ENCODE results near the gene DUSP9. TPM values are rescaled to one million over a fixed set of nuclear protein-coding genes. Genes with fewer than 3 reads are reported as not detected.
"Not testable (repeated sequence)": the region's sequence is repeated elsewhere in the genome, so short reads cannot be mapped to it uniquely, and the experiment has no call there.

DUSP9 gene
- total RNA-seq, 2 experiments from 2014 or later = not detected

DNA sequence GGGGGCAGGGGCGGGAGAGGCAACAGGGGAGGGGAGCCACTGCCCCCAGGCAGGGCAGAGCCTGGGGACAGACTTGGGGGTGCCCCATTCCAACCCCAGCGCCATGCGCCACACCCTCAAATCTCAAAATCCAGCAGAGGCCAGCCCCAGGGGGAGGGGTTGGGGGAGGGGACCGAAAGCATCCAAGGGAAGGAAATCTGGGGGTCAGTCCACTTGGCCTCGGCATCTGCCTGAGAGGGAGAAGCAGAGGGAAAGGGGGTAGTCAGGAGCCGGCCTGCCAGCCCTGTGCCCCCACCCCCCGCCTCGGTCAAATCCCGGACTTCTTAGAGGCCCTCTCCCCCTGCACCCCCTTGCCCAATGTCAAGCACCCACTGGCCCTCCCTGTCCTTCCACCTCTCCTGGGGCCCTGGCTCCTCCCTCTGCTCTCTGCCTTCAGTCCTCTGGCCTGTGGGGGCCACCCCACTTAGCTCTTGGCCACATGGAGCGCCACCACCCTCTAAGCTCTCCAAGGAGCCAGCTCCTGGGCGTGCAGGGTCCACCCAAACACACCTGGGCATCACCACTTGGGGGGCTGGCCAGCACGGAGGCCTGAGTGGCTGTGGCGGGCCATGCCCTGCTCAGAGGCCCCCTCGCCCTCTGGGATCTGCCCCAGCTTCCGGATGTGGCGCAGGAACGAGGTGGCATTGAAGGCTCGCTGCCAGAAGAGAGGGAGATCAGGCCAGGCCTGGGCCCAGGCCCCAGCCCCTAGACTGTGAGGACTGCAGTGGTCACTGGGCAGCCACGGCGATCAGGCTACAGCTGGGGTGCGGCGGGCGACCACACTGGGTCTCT is 23.1 kb downstream of the DUSP9 start:
- H3K27ac Mint-ChIP-seq = no peak overlapping the region
- H3K9me3 Mint-ChIP-seq = no peaks in the 10 kb centered on the region
- CTCF ChIA-PET = interaction anchor here (0.9 kb wide), 2 partner anchors 9 to 61 kb away, joined by 3 read pairs; no protein-coding TSS in a partner anchor
- H3K36me3 Mint-ChIP-seq (ENCODE audit: low read depth) = no peaks in the 10 kb centered on the region
- no peak for DNase-seq
- H3K27me3 Mint-ChIP-seq = peaks cover 24% of the 10 kb centered on the region
- POLR2A ChIA-PET = no interaction called here
- no peak overlapping the region for H3K4me3 Mint-ChIP-seq
- peaks cover 7% of the 10 kb centered on the region for H3K4me1 Mint-ChIP-seq

DNA sequence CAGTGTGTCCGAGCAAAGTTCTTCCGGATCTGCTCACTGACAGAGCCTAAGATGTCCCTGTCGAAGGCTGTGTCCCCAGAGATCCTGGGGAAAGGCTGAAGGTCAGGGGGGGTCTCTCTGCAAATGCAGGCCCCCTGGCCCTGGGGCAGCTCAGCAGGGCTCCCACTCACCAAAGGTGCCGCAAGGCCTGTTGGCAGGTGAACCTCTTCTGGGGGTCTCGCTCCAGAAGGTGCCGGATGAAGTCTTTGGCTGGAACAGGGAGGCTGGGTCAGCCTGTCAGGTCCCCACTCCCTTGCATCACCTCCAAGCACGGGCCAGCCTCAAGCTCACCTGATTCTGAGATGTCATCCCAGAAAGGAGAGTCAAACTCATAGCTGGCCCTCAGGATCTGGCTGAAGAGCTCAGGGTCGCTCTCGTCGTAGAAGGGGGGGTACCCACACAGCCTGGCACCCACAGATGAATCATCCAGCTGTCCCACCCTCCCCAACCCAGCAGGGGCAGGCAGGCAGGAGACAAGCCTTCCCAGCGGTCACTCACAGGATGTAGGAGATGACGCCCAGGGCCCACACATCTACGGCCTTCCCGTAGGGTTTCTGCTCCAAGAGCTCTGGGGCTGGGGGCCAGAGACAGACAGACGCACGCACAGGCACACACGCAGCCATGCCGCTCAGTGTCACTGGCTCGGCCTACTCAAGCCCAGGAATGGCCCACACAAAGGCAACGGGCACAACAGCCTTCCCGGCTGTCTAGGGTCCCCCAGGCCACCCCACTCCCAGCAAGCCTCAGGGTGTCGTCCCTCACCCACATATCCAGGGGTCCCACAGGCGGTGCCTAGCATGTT is 24.0 kb downstream of the DUSP9 start:
- DNase-seq = no peak
- H3K9me3 Mint-ChIP-seq = no peaks in the 10 kb centered on the region
- H3K36me3 Mint-ChIP-seq (ENCODE audit: low read depth) = no peaks in the 10 kb centered on the region
- H3K4me1 Mint-ChIP-seq = peaks cover 7% of the 10 kb centered on the region
- no peak overlapping the region for H3K27ac Mint-ChIP-seq
- ChIA-PET POLR2A (no interaction called here), CTCF (interaction anchor here (0.9 kb wide), 2 partner anchors 8 to 62 kb away, joined by 3 read pairs; no protein-coding TSS in a partner anchor)
- no peak overlapping the region for H3K4me3 Mint-ChIP-seq
- peaks cover 22% of the 10 kb centered on the region for H3K27me3 Mint-ChIP-seq

- POLR2A ChIA-PET = no interaction called here
- H3K4me1 Mint-ChIP-seq = peaks cover 7% of the 10 kb centered on the region
- H3K4me3 Mint-ChIP-seq = no peak overlapping the region
- no peak overlapping the region for H3K27ac Mint-ChIP-seq
- H3K36me3 Mint-ChIP-seq (ENCODE audit: low read depth) = no peaks in the 10 kb centered on the region
- no peaks in the 10 kb centered on the region for H3K9me3 Mint-ChIP-seq
- H3K27me3 Mint-ChIP-seq = peaks cover 22% of the 10 kb centered on the region
- CTCF ChIA-PET = interaction anchor here (0.9 kb wide), 1 partner anchor 63 kb away, joined by 3 read pairs; no protein-coding TSS in a partner anchor
- DNase-seq = no peak
Measured at GRCh38 chrX:153671589-153672530, 24.9 kb downstream of the DUSP9 start.

GRCh38 chrX:153672531-153673427 is 25.8 kb downstream of the DUSP9 start:
- Mint-ChIP-seq H3K4me3 (no peak overlapping the region), H3K27me3 (peaks cover 24% of the 10 kb centered on the region), H3K36me3 (ENCODE audit: low read depth) (no peaks in the 10 kb centered on the region), H3K27ac (no peak overlapping the region), H3K9me3 (no peaks in the 10 kb centered on the region), H3K4me1 (peaks cover 4% of the 10 kb centered on the region)
- no peak for DNase-seq
- CTCF ChIA-PET = interaction anchor here (1.3 kb wide), 1 partner anchor 63 kb away, joined by 3 read pairs; no protein-coding TSS in a partner anchor
- POLR2A ChIA-PET = no interaction called here

GRCh38 chrX:153673428-153674218 is 26.6 kb downstream of the DUSP9 start, which contains the start of gene PNCK:
Gene PNCK, minus strand, starts transcription at chrX:153673813. Its CDS starts 737 bp downstream, at chrX:153673076.
- ChIA-PET POLR2A (no interaction called here), CTCF (interaction anchor here (1.3 kb wide), 1 partner anchor 64 kb away, joined by 3 read pairs; no protein-coding TSS in a partner anchor)
- peaks cover 24% of the 10 kb centered on the region for H3K27me3 Mint-ChIP-seq
- H3K4me1 Mint-ChIP-seq = no peaks in the 10 kb centered on the region
- H3K9me3 Mint-ChIP-seq = no peaks in the 10 kb centered on the region
- no peak for DNase-seq
- H3K4me3 Mint-ChIP-seq = no peak within 1 kb of the TSS
- no peaks in the 10 kb centered on the region for H3K36me3 Mint-ChIP-seq (ENCODE audit: low read depth)
- no peak within 1 kb of the TSS for H3K27ac Mint-ChIP-seq

DNA sequence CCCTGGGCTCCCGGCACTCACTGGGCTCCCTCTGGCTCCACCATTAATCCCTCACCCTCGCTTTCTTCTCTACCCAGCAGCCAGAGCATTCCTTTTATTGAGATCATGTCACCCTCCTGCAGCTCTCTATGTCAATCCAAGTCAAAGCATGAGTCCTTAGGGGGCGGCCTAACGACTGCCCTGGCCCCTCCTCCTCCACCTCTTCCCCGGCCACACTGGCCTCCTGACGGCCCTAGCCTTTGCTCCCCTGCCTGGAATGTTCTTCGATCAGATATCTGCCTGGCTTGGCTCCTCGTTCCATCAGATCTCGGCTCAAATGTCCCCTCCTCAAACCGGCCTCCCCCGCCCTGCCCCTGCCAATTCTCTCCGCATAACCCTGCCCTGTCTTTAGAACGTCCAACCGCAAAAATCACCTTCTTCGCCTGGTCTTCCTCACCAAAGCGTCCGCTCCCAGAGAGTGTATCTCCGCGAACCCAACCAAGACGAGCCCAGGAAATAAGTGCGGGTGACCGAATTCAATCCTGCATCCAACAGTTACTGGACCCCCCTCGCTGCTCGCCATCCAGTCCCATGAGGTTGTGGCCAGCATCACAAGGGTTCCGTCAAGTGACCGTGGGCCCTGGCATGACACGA is 27.3 kb downstream of the DUSP9 start:
- POLR2A ChIA-PET = no interaction called here
- Mint-ChIP-seq H3K4me1 (no peaks in the 10 kb centered on the region), H3K27ac (no peak overlapping the region), H3K36me3 (ENCODE audit: low read depth) (no peaks in the 10 kb centered on the region), H3K27me3 (peaks cover 24% of the 10 kb centered on the region), H3K4me3 (no peak overlapping the region), H3K9me3 (no peaks in the 10 kb centered on the region)
- CTCF ChIA-PET = interaction anchor here (1.3 kb wide), 1 partner anchor 65 kb away, joined by 3 read pairs; no protein-coding TSS in a partner anchor
- DNase-seq = no peak

GRCh38 chrX:153681175-153681574 is 34.2 kb downstream of the DUSP9 start:
- Mint-ChIP-seq H3K36me3 (ENCODE audit: low read depth) (no peaks in the 10 kb centered on the region), H3K9me3 (no peaks in the 10 kb centered on the region), H3K27me3 (peaks cover 10% of the 10 kb centered on the region), H3K4me1 (no peaks in the 10 kb centered on the region), H3K27ac (no peak overlapping the region), H3K4me3 (no peak overlapping the region)
- ChIA-PET POLR2A (no interaction called here), CTCF (no interaction called here)
- DNase-seq = no peak

DNA sequence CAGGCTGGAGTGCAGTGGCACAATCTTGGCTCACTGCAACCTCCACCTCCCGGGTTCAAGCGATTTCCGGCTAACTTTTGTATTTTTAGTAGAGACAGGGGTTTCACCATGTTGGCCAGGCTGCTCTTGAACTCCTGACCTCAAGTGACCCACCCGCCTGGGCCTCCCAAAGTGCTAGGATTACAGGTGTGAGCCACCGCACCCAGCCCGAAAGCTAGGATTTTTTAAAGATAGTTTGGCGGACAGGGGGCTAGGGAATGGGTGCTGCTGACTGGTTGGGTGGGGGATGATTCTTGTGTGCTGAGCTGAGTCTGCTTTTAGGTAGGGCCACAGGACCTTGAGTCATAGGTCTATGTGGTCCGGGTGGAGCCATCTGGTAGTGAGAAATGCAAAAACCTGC is 36.5 kb downstream of the DUSP9 start:
- H3K36me3 Mint-ChIP-seq (ENCODE audit: low read depth); H3K4me1 Mint-ChIP-seq; POLR2A ChIA-PET; H3K9me3 Mint-ChIP-seq; H3K27ac Mint-ChIP-seq; DNase-seq; H3K4me3 Mint-ChIP-seq: not testable (repeated sequence)
- peaks cover 14% of the 10 kb centered on the region for H3K27me3 Mint-ChIP-seq
- CTCF ChIA-PET = interaction anchor here (1.1 kb wide), 1 partner anchor 25 kb away, joined by 4 read pairs; no protein-coding TSS in a partner anchor

- Mint-ChIP-seq H3K9me3 (no peaks in the 10 kb centered on the region), H3K4me1 (no peaks in the 10 kb centered on the region), H3K36me3 (ENCODE audit: low read depth) (no peaks in the 10 kb centered on the region), H3K4me3 (no peak overlapping the region), H3K27me3 (peaks cover 14% of the 10 kb centered on the region), H3K27ac (no peak overlapping the region)
- ChIA-PET CTCF (interaction anchor here (0.9 to 1.1 kb wide), 2 partner anchors 18 to 24 kb away, joined by 4 to 5 read pairs; no protein-coding TSS in a partner anchor), POLR2A (no interaction called here)
- no peak for DNase-seq
Measured at GRCh38 chrX:153684467-153685155, 37.6 kb downstream of the DUSP9 start.

DNA sequence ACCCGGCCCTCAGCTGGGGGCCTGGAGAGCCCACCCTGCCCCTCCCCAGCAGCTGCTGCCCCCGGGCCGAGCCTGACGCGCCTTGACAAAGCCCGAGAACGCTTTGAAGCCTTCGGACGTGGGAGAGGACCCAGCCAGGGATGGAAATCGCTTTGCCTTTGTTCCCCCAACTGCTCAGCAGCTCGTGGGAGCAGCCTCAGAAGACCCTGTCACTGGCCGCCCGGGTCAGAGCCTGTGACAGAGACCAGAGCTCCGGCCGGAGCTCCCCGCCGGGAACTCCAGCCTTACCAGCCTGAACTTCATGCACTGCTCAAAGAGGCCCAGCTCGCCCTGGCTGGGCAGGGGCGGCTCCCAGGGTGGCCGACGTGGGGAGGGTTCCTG is 38.1 kb downstream of the DUSP9 start:
- Mint-ChIP-seq H3K4me1 (no peaks in the 10 kb centered on the region), H3K36me3 (ENCODE audit: low read depth) (no peaks in the 10 kb centered on the region), H3K4me3 (no peak overlapping the region), H3K27ac (no peak overlapping the region), H3K9me3 (no peaks in the 10 kb centered on the region), H3K27me3 (peaks cover 11% of the 10 kb centered on the region)
- DNase-seq = no peak
- POLR2A ChIA-PET = no interaction called here
- CTCF ChIA-PET = interaction anchor here (0.6 to 0.9 kb wide), 2 partner anchors 18 to 32 kb away, joined by 3 to 5 read pairs; no protein-coding TSS in a partner anchor

All from activated CD4-positive, alpha-beta memory T cell treated with anti-CD3 and anti-CD28 coated beads, Interleukin-2, amount 10 ng/mL, durations not matched to agents 7 days and 5 days (primary cell).